ENCODE measurements around the gene TBC1D1.

- TF ChIP-seq CTCF (IDR thresholded peaks at IDR 0.05; ENCODE audit: extremely low read depth in 1 of 2, insufficient read depth in 1 of 2, low read depth in 1 of 2, low read length in 2 of 2) = no peak
- no peak for TF ChIP-seq POLR2A (IDR thresholded peaks at IDR 0.05; ENCODE audit: low read depth, low read length)
- TF ChIP-seq EZH2 (IDR thresholded peaks at IDR 0.05; ENCODE audit: borderline replicate concordance, low read depth, low read length, severe bottlenecking) = no peak
- no peak for TF ChIP-seq POLR2AphosphoS5 (IDR thresholded peaks at IDR 0.05; ENCODE audit: insufficient read depth, low read depth, low read length)
- TF ChIP-seq MAX (IDR thresholded peaks at IDR 0.05; ENCODE audit: insufficient read depth, insufficient read length) = no peak
- no peak for TF ChIP-seq JUN (IDR thresholded peaks at IDR 0.05; ENCODE audit: borderline replicate concordance, insufficient read depth, insufficient read length, low read depth)
- no peak for TF ChIP-seq MYC (IDR thresholded peaks at IDR 0.05; ENCODE audit: low read depth, low read length)
- TF ChIP-seq FOS (IDR thresholded peaks at IDR 0.05; ENCODE audit: borderline replicate concordance, insufficient read depth, low read length) = no peak
- TF ChIP-seq GATA2 (IDR thresholded peaks at IDR 0.05; ENCODE audit: insufficient read depth, insufficient read length, low read depth, low read length) = no peak
Measured at GRCh38 chr4:38123555-38123954, 232.7 kb downstream of the TBC1D1 start.

Data from endothelial cell of umbilical vein (primary cell).